ENCODE measurements around the gene EDIL3.
"Not testable (repeated sequence)": the region's sequence is repeated elsewhere in the genome, so short reads cannot be mapped to it uniquely, and the experiment has no call there.

EDIL3 gene

GRCh38 chr5:84036842-84037241 is 347.8 kb downstream of the EDIL3 start:
- DNase-seq = no peak

- DNase-seq = no peak
Measured at GRCh38 chr5:84032324-84032723, 352.4 kb downstream of the EDIL3 start.

GRCh38 chr5:84028093-84028492 is 356.6 kb downstream of the EDIL3 start:
- DNase-seq = no peak

GRCh38 chr5:84018521-84018920 is 366.2 kb downstream of the EDIL3 start:
- not testable (repeated sequence) for DNase-seq

- no peak for DNase-seq
Measured at GRCh38 chr5:84017523-84018172, 367.0 kb downstream of the EDIL3 start.

- no peak for DNase-seq
Measured at GRCh38 chr5:84016085-84016484, 368.6 kb downstream of the EDIL3 start.

- no peak for DNase-seq
Measured at GRCh38 chr5:84014966-84015365, 369.7 kb downstream of the EDIL3 start.

- DNase-seq = no peak
Measured at GRCh38 chr5:83993803-83994202, 390.9 kb downstream of the EDIL3 start.

- no peak for DNase-seq
Measured at GRCh38 chr5:83991566-83992224, 393.0 kb downstream of the EDIL3 start.

- no peak for DNase-seq
Measured at GRCh38 chr5:83988293-83988685, 396.4 kb downstream of the EDIL3 start.

- no peak for DNase-seq
Measured at GRCh38 chr5:83987513-83988292, 397.0 kb downstream of the EDIL3 start.

GRCh38 chr5:83983852-83984251 is 400.8 kb downstream of the EDIL3 start:
- no peak for DNase-seq

- DNase-seq = peak; percentile 14
Measured at GRCh38 chr5:83973925-83974815, 410.5 kb downstream of the EDIL3 start.

- no peak for DNase-seq
Measured at GRCh38 chr5:83972909-83973308, 411.8 kb downstream of the EDIL3 start.

- DNase-seq = no peak
Measured at GRCh38 chr5:83972236-83972635, 412.4 kb downstream of the EDIL3 start.

- DNase-seq = no peak
Measured at GRCh38 chr5:83967417-83967816, 417.3 kb downstream of the EDIL3 start.

GRCh38 chr5:83965441-83965840 is 419.2 kb downstream of the EDIL3 start:
- DNase-seq = no peak

GRCh38 chr5:83964271-83964670 is 420.4 kb downstream of the EDIL3 start:
- DNase-seq = no peak

GRCh38 chr5:83957188-83957587 is 427.5 kb downstream of the EDIL3 start:
- no peak for DNase-seq

GRCh38 chr5:83956386-83956785 is 428.3 kb downstream of the EDIL3 start:
- no peak for DNase-seq

GRCh38 chr5:83955916-83956315 is 428.8 kb downstream of the EDIL3 start:
- peak; percentile 11 for DNase-seq

- DNase-seq = no peak
Measured at GRCh38 chr5:83947763-83948162, 436.9 kb downstream of the EDIL3 start.

GRCh38 chr5:83946516-83946915 is 438.2 kb downstream of the EDIL3 start:
- no peak for DNase-seq

All from amniotic stem cell (primary cell).